Endometrial microvascular endothelial cells (primary cell): ENCODE measurements around the gene NNT. TPM values are rescaled to one million over a fixed set of nuclear protein-coding genes. Genes with fewer than 3 reads are reported as not detected.
"Not testable (repeated sequence)": the region's sequence is repeated elsewhere in the genome, so short reads cannot be mapped to it uniquely, and the experiment has no call there.

Source experiments
- in situ Hi-C: cut with HindIII; loops from 2 replicates; pipeline ENCODE4 v1.10.0; 2017; ENCODE audit warnings: low sequenced_read_pairs, low pct_unique_long_range_greater_than_20kb; ENCODE audit errors: inconsistent ontology term
- total RNA-seq: library from RNA; depleted of rRNA; stranded (reverse); fragments of >200 nt; gene quantifications from one replicate; pipeline ENCODE4 v1.2.3, GENCODE V29; 2015; ENCODE audit errors: inconsistent ontology term

NNT gene
- 35.5 TPM for total RNA-seq

GRCh38 chr5:43602461-43603343, at the start of gene NNT:
Gene NNT, plus strand, starts transcription at chr5:43603180. Its CDS starts 6,016 bp downstream, at chr5:43609196.
- in situ Hi-C loops, result no loop called here

DNA sequence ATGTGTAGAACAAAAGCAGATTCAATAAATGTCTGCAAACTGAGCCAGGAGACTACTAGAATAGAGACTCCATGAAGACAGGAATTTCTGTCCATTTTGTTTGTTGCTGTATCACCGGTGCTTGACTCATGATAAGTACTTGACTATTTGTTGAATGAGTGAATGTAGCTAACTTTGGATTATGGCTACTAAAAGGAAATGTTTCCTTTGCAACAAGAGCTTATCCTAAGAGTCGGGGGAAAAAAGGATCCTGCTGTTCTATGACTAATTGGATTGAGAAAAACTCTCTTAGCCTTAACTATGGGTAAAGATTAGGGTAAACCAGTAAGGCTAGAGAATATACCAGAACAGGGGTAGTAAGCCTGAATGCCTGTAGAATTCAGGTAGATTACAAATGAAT, 49.6 kb upstream of the NNT start:
- in situ Hi-C loops, result no loop called here

DNA sequence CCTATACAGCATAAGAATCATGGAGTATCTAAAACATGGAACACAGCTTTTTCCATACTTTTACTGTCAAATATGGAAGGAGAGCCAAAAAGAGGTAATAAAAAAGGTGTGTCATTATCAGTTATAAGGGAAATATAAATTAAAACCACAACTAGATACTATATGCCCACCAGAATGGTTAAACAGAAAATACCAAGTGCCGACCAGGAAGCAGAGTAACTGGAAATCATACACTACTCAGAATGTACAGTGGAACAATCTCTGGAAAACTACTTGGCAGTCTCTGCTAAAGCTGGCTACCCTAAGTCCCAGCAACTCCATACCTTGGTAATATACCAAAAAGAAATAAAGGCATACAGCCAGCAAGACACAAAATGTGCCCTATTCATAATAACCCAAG, 48.5 kb upstream of the NNT start:
- in situ Hi-C loops, result no loop called here

DNA sequence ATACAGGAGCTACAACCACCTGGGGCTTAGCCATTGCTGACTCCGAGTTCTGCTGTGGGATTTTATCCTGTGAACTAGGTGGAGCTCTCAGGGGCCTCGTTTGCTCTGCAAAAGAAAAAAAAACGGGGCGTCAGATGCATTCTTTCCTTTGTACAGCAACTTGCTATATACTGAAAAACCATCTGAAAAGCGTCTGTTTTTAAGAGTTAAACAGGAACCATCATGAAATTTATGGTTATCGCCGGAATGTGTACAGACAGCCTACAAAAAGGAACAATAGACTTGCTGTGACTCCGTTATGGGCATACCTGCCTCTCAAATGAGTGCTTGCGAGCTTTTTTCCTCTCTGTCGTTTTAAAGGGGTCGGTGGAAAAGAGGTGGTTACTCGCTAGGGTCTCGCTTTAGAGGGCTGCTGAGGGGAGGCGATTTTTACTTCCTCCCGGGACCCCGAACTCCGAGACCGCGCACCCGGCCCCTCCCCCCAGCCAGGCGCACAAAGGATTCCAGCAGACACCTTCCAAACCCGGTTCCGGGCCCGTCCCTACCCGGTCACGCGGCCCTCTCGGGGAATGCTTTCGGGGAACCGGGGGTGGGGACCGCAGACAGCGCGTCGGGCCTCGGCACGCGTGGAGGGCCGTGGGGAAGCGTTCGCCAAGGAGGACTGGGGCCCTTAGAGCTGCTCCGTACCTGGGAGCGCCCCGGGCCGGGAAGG, 46.9 kb upstream of the NNT start:
- in situ Hi-C loops, result no loop called here

DNA sequence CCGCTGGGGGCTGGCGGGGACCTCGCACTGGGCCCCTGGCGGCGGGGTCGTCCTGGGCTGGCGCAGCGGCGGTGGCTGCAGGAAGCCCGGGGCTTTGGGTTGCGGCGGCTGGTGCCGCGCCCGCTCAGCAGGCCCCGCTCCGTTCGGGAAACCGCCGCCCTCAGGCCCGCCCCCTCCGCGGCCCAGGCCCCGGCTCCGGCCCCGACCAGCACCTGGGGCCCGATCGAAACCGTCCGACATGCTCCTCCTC, 46.4 kb upstream of the NNT start:
- in situ Hi-C loops, result not testable (repeated sequence)

DNA sequence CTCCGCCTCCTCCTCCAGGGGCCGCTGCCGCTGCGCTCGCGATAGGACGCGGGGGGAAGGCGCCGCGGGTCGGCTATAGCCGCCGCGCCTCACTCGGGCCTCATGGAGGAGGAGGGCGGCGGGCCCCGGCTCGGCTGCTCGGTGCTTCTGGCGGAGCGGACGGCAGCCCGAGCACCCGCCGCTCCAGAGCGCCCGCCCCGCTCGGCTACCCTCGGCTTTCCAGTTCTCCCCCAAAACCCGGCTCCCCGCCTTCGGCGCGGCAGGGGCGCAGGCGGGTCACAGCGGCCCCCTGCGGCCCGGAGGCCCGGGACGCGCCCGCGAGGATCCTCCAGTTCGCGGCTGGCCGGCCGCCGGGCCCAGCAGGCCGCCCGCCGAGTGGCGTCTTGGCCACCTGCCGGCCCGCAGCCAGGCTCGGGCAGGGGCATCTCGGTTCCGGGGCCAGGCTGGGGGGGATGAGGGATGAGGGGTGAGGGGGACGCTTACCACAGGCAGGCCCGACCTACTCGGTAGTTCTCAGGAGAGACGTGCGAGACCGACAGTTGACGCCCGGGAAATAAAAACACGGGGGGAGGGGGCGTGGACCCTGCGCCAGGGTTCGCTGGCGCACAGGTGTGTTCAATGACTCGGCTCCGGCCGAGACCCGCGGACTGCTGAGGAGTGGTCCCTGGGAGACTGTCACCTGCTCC, 46.0 kb upstream of the NNT start, which contains the start of gene PAIP1:
PAIP1 (minus strand) TSS at position 221 of the 686 bp plus-strand sequence. CDS start 231 bp downstream, outside the sequence.
- in situ Hi-C loops, result no loop called here

GRCh38 chr5:43560128-43560527, 42.9 kb upstream of the NNT start:
- in situ Hi-C loops, result no loop called here

GRCh38 chr5:43561356-43561755, 41.6 kb upstream of the NNT start:
- in situ Hi-C loops, result no loop called here

DNA sequence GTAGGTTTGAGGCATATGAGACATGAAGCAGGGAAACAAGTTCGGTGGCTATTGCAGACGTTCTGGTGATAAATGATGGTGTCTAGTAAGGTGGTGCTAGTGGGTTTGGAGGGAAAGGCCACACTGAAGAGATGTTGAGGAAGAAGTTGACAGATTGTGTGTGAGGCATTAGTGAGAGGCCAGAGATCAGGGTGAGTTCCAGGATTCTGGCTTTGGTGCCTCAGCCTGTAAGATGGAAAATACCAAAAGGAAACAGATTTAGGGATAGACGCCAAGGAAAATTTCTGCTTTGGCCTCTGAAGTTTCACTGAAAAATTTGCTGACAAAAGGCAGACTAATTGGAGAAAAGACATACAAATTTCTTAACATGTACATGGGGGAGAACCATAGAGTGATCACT, 39.7 kb upstream of the NNT start:
- in situ Hi-C loops, result no loop called here

GRCh38 chr5:43564289-43564850, 38.6 kb upstream of the NNT start:
- in situ Hi-C loops, result no loop called here

DNA sequence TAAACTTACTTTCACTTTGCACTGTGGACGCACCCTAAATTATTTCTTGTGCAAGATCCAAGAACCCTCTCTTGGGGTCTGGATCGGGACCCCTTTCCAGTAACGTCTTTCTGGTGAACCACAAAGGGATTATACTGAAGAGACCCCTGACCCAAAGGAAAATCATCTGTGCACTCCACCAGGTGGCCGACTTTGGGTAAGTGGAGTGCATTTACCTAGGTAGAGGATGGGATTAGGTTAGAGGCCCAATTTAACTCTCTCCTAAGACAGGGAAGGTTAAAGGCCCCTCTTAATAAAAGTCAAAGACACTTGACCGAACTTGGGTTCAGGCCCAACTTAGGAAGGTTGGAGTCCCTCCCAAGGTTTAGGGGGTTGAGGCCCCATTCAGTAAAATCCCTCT, 37.9 kb upstream of the NNT start:
- in situ Hi-C loops, result no loop called here

DNA sequence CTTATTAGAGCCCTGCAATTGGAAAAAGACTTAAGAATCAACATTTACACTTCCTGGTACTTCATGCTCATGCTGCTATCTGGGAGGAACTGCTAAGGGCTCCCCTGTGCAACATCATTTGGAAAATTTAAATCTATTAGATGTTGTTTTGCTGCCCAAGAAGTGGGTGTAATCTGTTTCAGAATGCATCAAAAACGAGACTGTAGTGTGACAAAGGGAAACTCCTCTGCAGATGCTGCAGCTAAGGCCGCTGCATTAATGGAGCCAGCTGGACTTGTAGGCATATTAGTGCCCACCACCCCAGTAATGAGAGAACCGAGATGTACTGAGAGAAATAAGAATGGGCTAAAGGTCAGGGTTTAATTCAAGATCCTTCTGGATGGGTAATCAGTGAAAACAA, 35.0 kb upstream of the NNT start:
- in situ Hi-C loops, result no loop called here

DNA sequence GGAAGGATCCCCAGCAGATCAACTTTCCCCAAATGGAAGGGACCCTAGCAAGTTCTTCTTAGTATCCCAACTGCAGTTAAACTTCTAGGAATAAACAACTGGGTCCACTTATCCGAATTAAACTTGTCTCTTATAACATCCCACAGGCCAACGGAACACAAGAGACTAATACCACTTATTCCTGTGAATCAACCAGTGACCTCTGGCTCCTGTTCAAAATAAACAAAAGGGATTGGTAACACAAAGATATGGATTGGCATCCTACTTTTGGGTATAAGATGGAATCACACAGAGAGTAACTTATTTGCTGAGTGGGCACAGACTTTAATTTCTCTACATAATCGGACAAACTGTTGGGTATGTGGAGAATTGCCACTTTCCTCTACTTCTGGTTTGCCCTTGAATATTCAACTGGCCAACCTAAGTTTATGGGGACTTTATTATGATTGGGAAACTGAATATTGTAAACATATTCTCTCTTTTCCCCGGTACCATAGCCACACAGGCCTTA, 33.7 kb upstream of the NNT start:
- in situ Hi-C loops, result no loop called here

- in situ Hi-C loops, result no loop called here
Observed at GRCh38 chr5:43570450-43571158, 32.4 kb upstream of the NNT start.

- in situ Hi-C loops, result no loop called here
Observed at GRCh38 chr5:43571237-43571636, 31.7 kb upstream of the NNT start.

GRCh38 chr5:43572357-43572756, 30.6 kb upstream of the NNT start:
- in situ Hi-C loops, result no loop called here

- in situ Hi-C loops, result no loop called here
Observed at GRCh38 chr5:43573058-43573457, 29.9 kb upstream of the NNT start.

GRCh38 chr5:43580402-43581210, 22.4 kb upstream of the NNT start:
- in situ Hi-C loops, result not testable (repeated sequence)
